HepG2 (cell line): ENCODE measurements around the gene SAMD14. TPM values are rescaled to one million over a fixed set of nuclear protein-coding genes. Genes with fewer than 3 reads are reported as not detected.

ENCODE experiments used
- ARID2 ChIP-seq: sonication (generic); formaldehyde crosslinking; IDR thresholded peaks from 2 replicates; pipeline ENCODE4 v1.8.1; 2022; ENCODE audit warnings: mild to moderate bottlenecking, missing genetic modification reagents, borderline replicate concordance
- CC2D1A ChIP-seq: sonication (generic); formaldehyde crosslinking; IDR thresholded peaks from 2 replicates; pipeline ENCODE4 v1.8.1; 2023; ENCODE audit warnings: mild to moderate bottlenecking, missing genetic modification reagents
- JDP2 ChIP-seq: sonication (generic); formaldehyde crosslinking; IDR thresholded peaks from 2 replicates; pipeline ENCODE4 v1.8.1; 2022; ENCODE audit warnings: missing genetic modification reagents, borderline replicate concordance
- MTA1 ChIP-seq: sonication (generic); formaldehyde crosslinking; IDR thresholded peaks from 2 replicates; pipeline ENCODE4 v1.4.0; 2020; ENCODE audit warnings: missing genetic modification reagents, mild to moderate bottlenecking, borderline replicate concordance
- SALL1 ChIP-seq: sonication (generic); formaldehyde crosslinking; IDR thresholded peaks from 2 replicates; pipeline ENCODE4 v1.8.0; 2022; ENCODE audit warnings: mild to moderate bottlenecking, missing genetic modification reagents
- SMARCC2 ChIP-seq: fragments of 450-650 bp; IDR thresholded peaks from 2 replicates; pipeline ENCODE4 v1.6.1; 2017; ENCODE audit warnings: antibody characterized with exemption, mild to moderate bottlenecking
- SUZ12 ChIP-seq: fragments of 150-350 bp; IDR thresholded peaks from 2 replicates; pipeline ENCODE4 v1.6.1; 2014; ENCODE audit warnings: low read depth, low read length
- TCF7 ChIP-seq: sonication (generic); IDR thresholded peaks from 2 replicates; pipeline ENCODE4 v1.6.1; 2016; ENCODE audit warnings: antibody characterized with exemption, low read depth
- YY1 ChIP-seq: IDR thresholded peaks from 2 replicates; pipeline ENCODE4 v1.6.1; 2011; ENCODE audit warnings: low read length, low read depth, moderate library complexity, mild to moderate bottlenecking; ENCODE audit not compliant: insufficient read depth, insufficient replicate concordance
- ZC3H4 ChIP-seq: sonication (generic); formaldehyde crosslinking; IDR thresholded peaks from 2 replicates; pipeline ENCODE4 v1.4.0; 2020; ENCODE audit warnings: missing genetic modification reagents, borderline replicate concordance
- ZFYVE20 ChIP-seq: sonication (generic); formaldehyde crosslinking; IDR thresholded peaks from 2 replicates; pipeline ENCODE4 v1.8.0; 2023; ENCODE audit warnings: low read depth, mild to moderate bottlenecking, moderate library complexity, missing genetic modification reagents, borderline replicate concordance
- ZNF3 ChIP-seq: IDR thresholded peaks from 2 replicates; pipeline ENCODE4 v1.7.0; 2017; ENCODE audit warnings: inconsistent platforms
- ZNF350 ChIP-seq: sonication (generic); formaldehyde crosslinking; IDR thresholded peaks from 2 replicates; pipeline ENCODE4 v1.4.0; 2020; ENCODE audit warnings: mild to moderate bottlenecking, low read depth, missing genetic modification reagents, borderline replicate concordance
- ZNF382 ChIP-seq: sonication (generic); formaldehyde crosslinking; IDR thresholded peaks from 2 replicates; pipeline ENCODE4 v1.5.0; 2020; ENCODE audit warnings: missing genetic modification reagents, mild to moderate bottlenecking, borderline replicate concordance
- ZNF430 ChIP-seq: sonication (generic); formaldehyde crosslinking; IDR thresholded peaks from 2 replicates; pipeline ENCODE4 v1.9.0; 2021; ENCODE audit warnings: mild to moderate bottlenecking, missing genetic modification reagents
- ZNF644 ChIP-seq: IDR thresholded peaks from 2 replicates; pipeline ENCODE4 v1.6.1; 2016; ENCODE audit warnings: low read depth
- ZNF891 ChIP-seq: sonication (generic); formaldehyde crosslinking; IDR thresholded peaks from 2 replicates; pipeline ENCODE4 v1.5.0; 2020; ENCODE audit warnings: mild to moderate bottlenecking, missing genetic modification reagents
- ZSCAN20 ChIP-seq: sonication (generic); formaldehyde crosslinking; IDR thresholded peaks from 2 replicates; pipeline ENCODE4 v1.4.0; 2020; ENCODE audit warnings: missing genetic modification reagents, mild to moderate bottlenecking, borderline replicate concordance
- polyA plus RNA-seq, 8 experiments: library from polyadenylated mRNA; depleted of rRNA in 3 of 8; stranded (reverse) in 7 of 8; unstranded in 1 of 8; fragments of >200 nt; fragmentation: Illumina TruSeq in 4 of 8; extraction: Trizol in 4 of 8; gene quantifications; 2 replicates each; pipeline versions ENCODE4 v1.2.1 to v1.2.3, GENCODE V29; 2011 to 2016; ENCODE audit warnings: low read depth in 4 of 8, missing spikeins in 1 of 8, mixed read lengths in 1 of 8; ENCODE audit not compliant: insufficient read depth in 1 of 8
- total RNA-seq, 5 experiments: library from RNA; depleted of rRNA; stranded (reverse); fragments of >200 nt; fragmentation: Illumina TruSeq; extraction: Trizol; gene quantifications; 2 replicates each; pipeline ENCODE4 v1.2.3, GENCODE V29; 2016; ENCODE audit warnings: low read depth in 1 of 5
- TF ChIP-seq, protein P1 (sequence below): sonication (generic); formaldehyde crosslinking; IDR thresholded peaks from 2 replicates; pipeline ENCODE4 v1.5.0; 2020; ENCODE audit warnings: missing genetic modification reagents, mild to moderate bottlenecking, borderline replicate concordance
- TF ChIP-seq, protein P2 (sequence below): sonication (generic); formaldehyde crosslinking; conservative IDR thresholded peaks from 2 replicates; pipeline ENCODE4 v1.5.0; 2020; ENCODE audit warnings: missing genetic modification reagents
- TF ChIP-seq, protein P3 (sequence below): IDR thresholded peaks from 2 replicates; pipeline ENCODE4 v1.6.1; 2016; ENCODE audit warnings: low read depth, control low read depth
- TF ChIP-seq, protein P4 (sequence below): sonication (generic); formaldehyde crosslinking; IDR thresholded peaks from 2 replicates; pipeline ENCODE4 v1.5.0; 2020; ENCODE audit warnings: missing genetic modification reagents
- TF ChIP-seq, protein P5 (sequence below): sonication (generic); formaldehyde crosslinking; IDR thresholded peaks from 2 replicates; pipeline ENCODE4 v1.5.0; 2020; ENCODE audit warnings: missing genetic modification reagents
- TF ChIP-seq, protein P6 (sequence below): sonication (generic); formaldehyde crosslinking; IDR thresholded peaks from 2 replicates; pipeline ENCODE4 v1.4.0; 2020; ENCODE audit warnings: mild to moderate bottlenecking, missing genetic modification reagents

SAMD14 gene
- total and polyA plus RNA-seq, 2 of the 13 experiments (the other 11 are each of a cell fraction or from before 2014, with no cell fraction given), result 0.07 to 0.22 TPM

DNA sequence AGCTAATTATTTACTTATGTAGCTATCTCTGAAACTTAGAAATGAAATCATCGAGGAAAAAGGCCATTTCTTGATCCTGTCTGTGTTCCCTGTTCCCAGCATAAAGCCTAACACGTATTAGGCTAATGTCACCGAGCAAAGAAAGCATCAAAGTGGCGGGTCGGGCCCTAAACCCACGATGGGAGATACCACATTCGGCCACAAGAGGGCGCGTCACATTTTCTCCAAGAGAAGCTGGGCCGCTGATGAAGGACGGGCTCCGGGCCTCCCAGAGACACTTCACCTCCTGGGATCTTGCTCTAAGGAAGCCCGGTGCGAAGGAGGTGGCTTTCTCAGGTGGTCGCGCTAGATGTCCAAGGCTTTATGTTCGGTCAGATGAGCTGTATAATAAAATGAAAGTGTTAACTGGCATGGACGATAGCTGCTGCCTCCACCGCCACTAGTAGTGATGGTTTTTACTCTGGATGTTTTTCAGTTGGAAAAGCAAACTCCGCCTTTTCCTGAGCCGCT, 35.7 kb downstream of the SAMD14 start (continued):
- TF ChIP-seq ZNF350 (no peak), ZNF430 (CRISPR knock-in tag) (no peak), SALL1 (CRISPR knock-in tag) (peak; percentile 62; the same call in 1 of the 2 replicates), ZFYVE20 (CRISPR knock-in tag) (no peak), ZNF644 (CRISPR knock-in tag) (no peak), SUZ12 (no peak), ZC3H4 (CRISPR knock-in tag) (no peak), ZNF382 (CRISPR knock-in tag) (no peak), ZNF3 (CRISPR knock-in tag) (no peak), YY1 (peak; percentile 54), SMARCC2 (no peak), ARID2 (CRISPR knock-in tag) (no peak), ZNF891 (CRISPR knock-in tag) (no peak), ZSCAN20 (CRISPR knock-in tag) (no peak), MTA1 (CRISPR knock-in tag) (no peak), CC2D1A (CRISPR knock-in tag) (no peak), TCF7 (no peak), JDP2 (CRISPR knock-in tag) (no peak)
- TF ChIP-seq, protein P1, sequence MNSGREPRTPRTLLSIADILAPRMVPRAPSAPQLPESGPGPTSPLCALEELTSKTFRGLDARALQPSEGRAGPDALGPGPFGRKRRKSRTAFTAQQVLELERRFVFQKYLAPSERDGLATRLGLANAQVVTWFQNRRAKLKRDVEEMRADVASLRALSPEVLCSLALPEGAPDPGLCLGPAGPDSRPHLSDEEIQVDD (CRISPR knock-in tag), result no peak
- TF ChIP-seq, protein P2, sequence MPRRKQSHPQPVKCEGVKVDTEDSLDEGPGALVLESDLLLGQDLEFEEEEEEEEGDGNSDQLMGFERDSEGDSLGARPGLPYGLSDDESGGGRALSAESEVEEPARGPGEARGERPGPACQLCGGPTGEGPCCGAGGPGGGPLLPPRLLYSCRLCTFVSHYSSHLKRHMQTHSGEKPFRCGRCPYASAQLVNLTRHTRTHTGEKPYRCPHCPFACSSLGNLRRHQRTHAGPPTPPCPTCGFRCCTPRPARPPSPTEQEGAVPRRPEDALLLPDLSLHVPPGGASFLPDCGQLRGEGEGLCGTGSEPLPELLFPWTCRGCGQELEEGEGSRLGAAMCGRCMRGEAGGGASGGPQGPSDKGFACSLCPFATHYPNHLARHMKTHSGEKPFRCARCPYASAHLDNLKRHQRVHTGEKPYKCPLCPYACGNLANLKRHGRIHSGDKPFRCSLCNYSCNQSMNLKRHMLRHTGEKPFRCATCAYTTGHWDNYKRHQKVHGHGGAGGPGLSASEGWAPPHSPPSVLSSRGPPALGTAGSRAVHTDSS (CRISPR knock-in tag), result no peak
- TF ChIP-seq, protein P3, sequence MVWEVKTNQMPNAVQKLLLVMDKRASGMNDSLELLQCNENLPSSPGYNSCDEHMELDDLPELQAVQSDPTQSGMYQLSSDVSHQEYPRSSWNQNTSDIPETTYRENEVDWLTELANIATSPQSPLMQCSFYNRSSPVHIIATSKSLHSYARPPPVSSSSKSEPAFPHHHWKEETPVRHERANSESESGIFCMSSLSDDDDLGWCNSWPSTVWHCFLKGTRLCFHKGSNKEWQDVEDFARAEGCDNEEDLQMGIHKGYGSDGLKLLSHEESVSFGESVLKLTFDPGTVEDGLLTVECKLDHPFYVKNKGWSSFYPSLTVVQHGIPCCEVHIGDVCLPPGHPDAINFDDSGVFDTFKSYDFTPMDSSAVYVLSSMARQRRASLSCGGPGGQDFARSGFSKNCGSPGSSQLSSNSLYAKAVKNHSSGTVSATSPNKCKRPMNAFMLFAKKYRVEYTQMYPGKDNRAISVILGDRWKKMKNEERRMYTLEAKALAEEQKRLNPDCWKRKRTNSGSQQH (CRISPR knock-in tag), result 0 out of 2 replicates have a peak, but pooled peaks have one; percentile 39
- TF ChIP-seq, protein P4, sequence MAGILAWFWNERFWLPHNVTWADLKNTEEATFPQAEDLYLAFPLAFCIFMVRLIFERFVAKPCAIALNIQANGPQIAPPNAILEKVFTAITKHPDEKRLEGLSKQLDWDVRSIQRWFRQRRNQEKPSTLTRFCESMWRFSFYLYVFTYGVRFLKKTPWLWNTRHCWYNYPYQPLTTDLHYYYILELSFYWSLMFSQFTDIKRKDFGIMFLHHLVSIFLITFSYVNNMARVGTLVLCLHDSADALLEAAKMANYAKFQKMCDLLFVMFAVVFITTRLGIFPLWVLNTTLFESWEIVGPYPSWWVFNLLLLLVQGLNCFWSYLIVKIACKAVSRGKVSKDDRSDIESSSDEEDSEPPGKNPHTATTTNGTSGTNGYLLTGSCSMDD, result no peak
- TF ChIP-seq, protein P5, sequence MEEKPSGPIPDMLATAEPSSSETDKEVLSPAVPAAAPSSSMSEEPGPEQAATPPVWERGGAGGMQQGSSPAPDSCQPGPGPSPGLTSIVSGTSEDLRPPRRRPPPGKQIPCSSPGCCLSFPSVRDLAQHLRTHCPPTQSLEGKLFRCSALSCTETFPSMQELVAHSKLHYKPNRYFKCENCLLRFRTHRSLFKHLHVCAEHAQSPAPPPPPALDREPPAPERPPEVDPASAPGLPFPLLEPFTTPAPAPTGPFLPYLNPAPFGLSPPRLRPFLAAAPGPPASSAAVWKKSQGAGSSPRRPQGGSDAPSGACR (CRISPR knock-in tag), result no peak
- TF ChIP-seq, protein P6, sequence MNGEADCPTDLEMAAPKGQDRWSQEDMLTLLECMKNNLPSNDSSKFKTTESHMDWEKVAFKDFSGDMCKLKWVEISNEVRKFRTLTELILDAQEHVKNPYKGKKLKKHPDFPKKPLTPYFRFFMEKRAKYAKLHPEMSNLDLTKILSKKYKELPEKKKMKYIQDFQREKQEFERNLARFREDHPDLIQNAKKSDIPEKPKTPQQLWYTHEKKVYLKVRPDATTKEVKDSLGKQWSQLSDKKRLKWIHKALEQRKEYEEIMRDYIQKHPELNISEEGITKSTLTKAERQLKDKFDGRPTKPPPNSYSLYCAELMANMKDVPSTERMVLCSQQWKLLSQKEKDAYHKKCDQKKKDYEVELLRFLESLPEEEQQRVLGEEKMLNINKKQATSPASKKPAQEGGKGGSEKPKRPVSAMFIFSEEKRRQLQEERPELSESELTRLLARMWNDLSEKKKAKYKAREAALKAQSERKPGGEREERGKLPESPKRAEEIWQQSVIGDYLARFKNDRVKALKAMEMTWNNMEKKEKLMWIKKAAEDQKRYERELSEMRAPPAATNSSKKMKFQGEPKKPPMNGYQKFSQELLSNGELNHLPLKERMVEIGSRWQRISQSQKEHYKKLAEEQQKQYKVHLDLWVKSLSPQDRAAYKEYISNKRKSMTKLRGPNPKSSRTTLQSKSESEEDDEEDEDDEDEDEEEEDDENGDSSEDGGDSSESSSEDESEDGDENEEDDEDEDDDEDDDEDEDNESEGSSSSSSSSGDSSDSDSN (CRISPR knock-in tag), result peak; percentile 34; the same call in 1 of the 2 replicates
